SHP77 (cell line): ENCODE measurements around the gene DPPA3.
"Not testable (repeated sequence)": the region's sequence is repeated elsewhere in the genome, so short reads cannot be mapped to it uniquely, and the experiment has no call there.

Experiments
- DNase-seq, 2 experiments: peaks; one replicate each; lab custom pipeline; 2025; lab: John Stamatoyannopoulos, UW

Gene DPPA3

DNA sequence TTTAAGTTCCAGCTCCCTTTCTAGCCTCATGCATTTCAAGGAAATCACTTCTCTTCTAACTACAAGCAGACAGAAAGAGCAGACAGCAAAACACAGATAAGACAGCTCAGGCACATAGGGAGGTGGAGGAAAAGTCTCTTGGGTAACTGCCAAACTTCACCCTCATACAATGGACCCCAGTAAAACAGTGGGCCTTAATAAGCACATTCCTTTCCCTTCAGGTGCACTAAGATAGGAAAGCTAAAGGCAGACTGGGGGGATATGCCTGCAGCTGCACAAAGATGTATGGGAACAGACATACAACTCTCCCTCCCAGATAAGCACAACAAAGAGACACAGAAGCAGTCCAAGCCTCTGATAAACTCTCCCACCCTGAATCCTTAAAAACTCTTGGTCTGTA is 19.8 kb downstream of the DPPA3 start:
- not testable (repeated sequence) for DNase-seq

GRCh38 chr12:7731486-7731885 is 20.3 kb downstream of the DPPA3 start:
- no peak for DNase-seq

- no peak for DNase-seq
Measured at GRCh38 chr12:7732993-7733392, 21.8 kb downstream of the DPPA3 start.

GRCh38 chr12:7747246-7747645 is 36.0 kb downstream of the DPPA3 start, which contains the start of gene CLEC4C:
Gene CLEC4C (minus strand): TSS chr12:7747375. CDS start chr12:7747348, 27 bp downstream.
- no peak for DNase-seq

- DNase-seq, result no peak
Measured at GRCh38 chr12:7748852-7749251, 37.6 kb downstream of the DPPA3 start.

GRCh38 chr12:7749442-7749841 is 38.2 kb downstream of the DPPA3 start:
- DNase-seq, result no peak

DNA sequence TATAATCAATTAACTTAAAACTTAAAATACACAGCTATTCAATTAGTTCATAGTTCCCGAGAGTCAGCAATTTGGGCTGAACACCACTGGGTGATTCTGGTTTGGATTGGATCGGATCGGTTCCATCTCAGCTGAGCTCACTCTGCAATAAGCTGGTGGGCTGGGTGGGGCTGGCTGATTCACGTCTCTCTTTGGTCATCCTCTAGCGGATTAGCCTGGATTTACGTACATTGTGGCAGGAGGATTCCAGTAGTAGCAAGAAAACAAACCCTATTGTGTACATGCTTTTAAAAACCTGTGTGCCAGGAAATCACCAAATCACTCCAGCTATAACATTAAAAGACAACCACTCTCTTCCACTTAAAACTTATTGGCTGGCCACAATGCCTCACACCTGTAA is 39.1 kb downstream of the DPPA3 start:
- DNase-seq, result no peak

DNA sequence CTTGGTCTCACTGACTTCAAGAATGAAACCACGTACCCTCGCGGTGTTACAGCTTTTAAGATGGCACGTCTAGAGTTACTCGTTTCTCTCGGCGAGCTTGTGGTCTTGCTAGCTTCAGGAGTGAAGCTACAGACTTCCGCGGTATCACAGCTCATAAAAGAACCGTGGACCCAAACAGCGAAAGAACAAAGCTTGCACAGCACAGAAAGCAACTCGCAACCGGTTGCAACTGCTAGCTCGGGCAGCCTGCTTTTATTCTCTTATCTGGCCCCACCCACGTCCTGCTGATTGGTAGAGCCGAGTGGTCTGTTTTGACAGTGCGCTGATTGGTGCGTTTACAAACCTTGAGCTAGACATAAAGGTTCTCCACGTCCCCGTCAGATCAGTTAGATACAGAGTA is 40.2 kb downstream of the DPPA3 start:
- DNase-seq, result no peak

- DNase-seq, result not testable (repeated sequence)
Measured at GRCh38 chr12:7751941-7752922, 41.0 kb downstream of the DPPA3 start.

GRCh38 chr12:7755668-7756067 is 44.4 kb downstream of the DPPA3 start:
- not testable (repeated sequence) for DNase-seq

DNA sequence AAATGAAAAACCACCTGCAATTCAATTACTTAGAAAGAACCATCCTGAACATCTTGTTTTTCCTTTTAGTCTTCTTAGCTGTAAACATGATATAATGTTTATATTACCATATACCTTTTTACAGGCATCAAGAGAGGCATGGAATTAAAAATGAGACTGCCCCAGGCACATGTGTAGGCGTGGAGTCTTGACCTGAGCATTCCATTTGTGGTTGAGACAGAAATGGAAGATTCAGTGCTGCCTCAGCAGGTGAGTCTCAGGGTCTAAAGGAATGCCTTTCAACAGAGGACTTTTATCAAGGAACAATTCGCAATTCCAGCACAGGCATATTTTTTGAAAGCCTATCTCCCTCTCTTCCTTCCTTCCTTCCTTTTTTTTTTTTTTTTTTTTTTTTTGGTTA is 45.8 kb downstream of the DPPA3 start:
- no peak for DNase-seq

GRCh38 chr12:7758766-7759140 is 47.5 kb downstream of the DPPA3 start:
- no peak for DNase-seq
